ENCODE measurements around the gene SECISBP2.

SECISBP2 gene

GRCh38 chr9:89379031-89379430 is 60.7 kb downstream of the SECISBP2 start (continued):
- TF ChIP-seq ZNF398 (tag by site-specific recombination; IDR thresholded peaks at IDR 0.05), result no peak
- no peak for TF ChIP-seq RBAK (tag by site-specific recombination; IDR thresholded peaks at IDR 0.05)
- TF ChIP-seq TSHZ1 (tag by site-specific recombination; IDR thresholded peaks at IDR 0.05; ENCODE audit: borderline replicate concordance), result no peak
- no peak for TF ChIP-seq IKZF3 (tag by site-specific recombination; IDR thresholded peaks at IDR 0.05)
- TF ChIP-seq, protein P1, sequence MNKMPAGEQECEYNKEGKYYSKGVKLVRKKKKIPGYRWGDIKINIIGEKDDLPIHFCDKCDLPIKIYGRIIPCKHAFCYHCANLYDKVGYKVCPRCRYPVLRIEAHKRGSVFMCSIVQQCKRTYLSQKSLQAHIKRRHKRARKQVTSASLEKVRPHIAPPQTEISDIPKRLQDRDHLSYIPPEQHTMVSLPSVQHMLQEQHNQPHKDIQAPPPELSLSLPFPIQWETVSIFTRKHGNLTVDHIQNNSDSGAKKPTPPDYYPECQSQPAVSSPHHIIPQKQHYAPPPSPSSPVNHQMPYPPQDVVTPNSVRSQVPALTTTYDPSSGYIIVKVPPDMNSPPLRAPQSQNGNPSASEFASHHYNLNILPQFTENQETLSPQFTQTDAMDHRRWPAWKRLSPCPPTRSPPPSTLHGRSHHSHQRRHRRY (tag by site-specific recombination; IDR thresholded peaks at IDR 0.05), result no peak
- no peak for TF ChIP-seq ZSCAN16 (tag by site-specific recombination; IDR thresholded peaks at IDR 0.05)
- TF ChIP-seq ZNF544 (tag by site-specific recombination; IDR thresholded peaks at IDR 0.05), result no peak
- TF ChIP-seq ZNF266 (tag by site-specific recombination; IDR thresholded peaks at IDR 0.05; ENCODE audit: low read depth), result no peak

DNA sequence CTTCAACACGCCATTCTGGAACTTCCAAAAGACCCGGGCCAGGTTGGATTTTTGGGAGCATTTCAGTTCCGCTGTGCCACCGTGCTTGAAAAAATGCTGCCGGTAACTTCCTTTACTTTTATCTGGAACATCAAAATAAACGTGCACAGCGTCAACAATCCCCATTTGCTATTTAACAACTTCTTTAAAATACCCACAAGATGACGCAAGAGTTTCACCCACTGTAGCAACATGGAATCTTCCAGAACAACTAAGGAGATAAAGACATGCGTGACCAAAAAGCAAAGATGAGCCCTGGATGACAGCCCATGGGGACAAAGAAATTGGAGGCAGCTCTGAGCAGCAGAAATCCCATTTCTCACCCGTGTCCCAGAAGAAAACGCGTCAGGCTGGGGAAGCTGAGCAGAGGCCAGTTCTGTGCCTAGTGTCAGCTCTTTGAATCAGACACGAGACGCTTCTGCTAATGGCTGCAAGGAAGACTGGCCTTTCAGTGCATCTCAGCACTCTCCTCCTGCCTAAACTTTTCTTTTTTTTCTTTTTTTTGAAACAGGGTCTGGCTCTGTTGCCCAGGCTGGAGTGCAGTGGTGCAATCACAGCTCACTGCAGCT is 61.3 kb downstream of the SECISBP2 start:
- Histone ChIP-seq H3K36me3 (ENCODE audit: control insufficient read depth in 2 of 2, insufficient read depth in 1 of 2, low read length in 2 of 2) (peaks cover 0 to 66% of the 10 kb centered on the region in 2 experiments; a peak in 1 of 3 replicates), H3K27ac (ENCODE audit: extremely low read depth, low read depth, low read length) (no peak overlapping the region), H3K4me1 (ENCODE audit: control insufficient read depth, insufficient read depth, low read length) (no peaks in the 10 kb centered on the region), H3K9me3 (ENCODE audit: control insufficient read depth, insufficient read depth, low read depth, low read length) (no peaks in the 10 kb centered on the region), H3K4me3 (ENCODE audit: low read depth, low read length) (no peak overlapping the region)
- CTCF ChIA-PET, result no interaction called here
- POLR2A ChIA-PET, result no interaction called here
- TF ChIP-seq ZNF404 (tag by site-specific recombination; IDR thresholded peaks at IDR 0.05), result no peak
- TF ChIP-seq ZNF292 (tag by site-specific recombination; IDR thresholded peaks at IDR 0.05; ENCODE audit: borderline replicate concordance, low read depth), result no peak
- no peak for TF ChIP-seq ZNF544 (tag by site-specific recombination; IDR thresholded peaks at IDR 0.05)
- TF ChIP-seq ZNF398 (tag by site-specific recombination; IDR thresholded peaks at IDR 0.05), result no peak
- no peak for TF ChIP-seq ZNF354C (tag by site-specific recombination; IDR thresholded peaks at IDR 0.05; ENCODE audit: borderline replicate concordance, low read depth)
- no peak for TF ChIP-seq KLF1 (tag by site-specific recombination; IDR thresholded peaks at IDR 0.05)
- TF ChIP-seq, protein P2, sequence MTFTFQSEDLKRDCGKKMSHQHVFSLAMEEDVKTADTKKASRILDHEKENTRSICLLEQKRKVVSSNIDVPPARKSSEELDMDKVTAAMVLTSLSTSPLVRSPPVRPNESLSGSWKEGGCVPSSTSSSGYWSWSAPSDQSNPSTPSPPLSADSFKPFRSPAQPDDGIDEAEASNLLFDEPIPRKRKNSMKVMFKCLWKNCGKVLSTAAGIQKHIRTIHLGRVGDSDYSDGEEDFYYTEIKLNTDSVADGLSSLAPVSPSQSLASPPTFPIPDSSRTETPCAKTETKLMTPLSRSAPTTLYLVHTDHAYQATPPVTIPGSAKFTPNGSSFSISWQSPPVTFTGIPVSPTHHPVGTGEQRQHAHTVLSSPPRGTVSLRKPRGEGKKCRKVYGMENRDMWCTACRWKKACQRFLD (tag by site-specific recombination; IDR thresholded peaks at IDR 0.05), result no peak
- no peak for TF ChIP-seq ZBTB21 (tag by site-specific recombination; IDR thresholded peaks at IDR 0.05)
- TF ChIP-seq ZNF629 (tag by site-specific recombination; IDR thresholded peaks at IDR 0.05), result no peak
- no peak for TF ChIP-seq ZFP3 (tag by site-specific recombination; IDR thresholded peaks at IDR 0.05; ENCODE audit: low read depth)
- no peak for TF ChIP-seq OVOL3 (tag by site-specific recombination; IDR thresholded peaks at IDR 0.05)
- no peak for TF ChIP-seq ZBTB49 (tag by site-specific recombination; IDR thresholded peaks at IDR 0.05; ENCODE audit: low read depth)
